GM18951 (cell line): ENCODE results near the gene PREX1.
"Not testable (repeated sequence)": the region's sequence is repeated elsewhere in the genome, so short reads cannot be mapped to it uniquely, and the experiment has no call there.

Source experiments
- POLR2A ChIP-seq: IDR thresholded peaks from 4 replicates; pipeline ENCODE4 v1.6.1; 2011; ENCODE audit warnings: mild to moderate bottlenecking; ENCODE audit not compliant: insufficient read length, insufficient read depth; ENCODE audit errors: extremely low read depth
- in situ Hi-C: fragments of 300-500 bp; cut with MboI; formaldehyde crosslinking; loops from one replicate; pipeline ENCODE4 v1.12.0; 2022; ENCODE audit warnings: low sequenced_read_pairs, mixed read lengths, inconsistent platforms; ENCODE audit not compliant: unreplicated experiment

Gene PREX1

DNA sequence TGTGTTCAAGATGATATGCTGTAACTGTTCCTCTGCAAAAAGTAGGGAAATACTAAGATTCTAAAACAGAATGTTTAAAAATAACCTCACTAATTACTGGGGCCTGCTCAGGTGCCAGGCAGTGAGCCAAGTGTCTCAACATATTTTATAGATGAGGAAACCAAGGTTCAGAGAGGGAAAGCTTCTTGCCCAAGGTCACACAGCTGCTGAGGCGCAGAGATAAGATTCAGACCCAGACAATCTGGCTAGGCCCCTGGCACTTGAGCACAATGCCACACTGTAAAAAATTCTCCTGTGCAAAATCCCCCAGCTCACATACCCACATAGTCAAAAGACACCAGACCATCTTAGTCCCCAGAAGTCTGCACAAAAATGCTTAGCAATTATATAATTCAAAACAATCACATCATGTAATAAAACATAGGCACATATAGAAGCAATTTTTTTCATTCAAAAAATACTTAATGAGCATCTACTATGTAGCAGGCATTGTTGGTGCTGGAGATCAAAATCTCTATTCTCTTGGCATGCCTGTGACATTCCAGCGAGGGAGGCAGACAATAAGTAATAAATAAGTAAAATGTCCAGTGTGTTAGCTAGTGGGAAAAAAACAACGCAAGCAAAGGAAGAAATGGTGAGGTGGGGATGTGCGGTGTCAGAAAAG is 10.3 kb downstream of the PREX1 start:
- in situ Hi-C loops = no loop called here
- no peak for TF ChIP-seq POLR2A

GRCh38 chr20:48816282-48817205 is 11.3 kb downstream of the PREX1 start:
- TF ChIP-seq POLR2A = no peak
- in situ Hi-C loops = no loop called here

GRCh38 chr20:48815537-48815936 is 12.3 kb downstream of the PREX1 start:
- TF ChIP-seq POLR2A = no peak
- in situ Hi-C loops = no loop called here

DNA sequence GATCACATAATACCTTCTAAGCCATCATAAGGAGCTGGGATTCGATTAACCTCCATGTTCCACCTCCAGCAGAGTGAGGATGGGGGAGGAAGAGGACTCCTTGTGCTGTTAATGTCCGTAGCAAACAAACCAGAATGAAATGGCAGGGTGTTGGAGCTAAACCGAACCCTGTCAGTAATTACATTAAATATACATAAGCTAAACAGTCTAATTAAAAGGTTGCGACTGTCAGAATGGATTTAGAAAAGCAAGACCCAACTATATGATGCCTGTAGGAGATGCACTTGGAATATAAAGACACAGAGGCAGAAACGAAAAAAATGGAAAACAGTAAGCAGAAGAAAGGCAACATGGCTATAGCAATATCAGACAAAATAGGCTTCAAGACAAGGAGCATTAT is 13.2 kb downstream of the PREX1 start:
- TF ChIP-seq POLR2A = no peak
- in situ Hi-C loops = no loop called here

DNA sequence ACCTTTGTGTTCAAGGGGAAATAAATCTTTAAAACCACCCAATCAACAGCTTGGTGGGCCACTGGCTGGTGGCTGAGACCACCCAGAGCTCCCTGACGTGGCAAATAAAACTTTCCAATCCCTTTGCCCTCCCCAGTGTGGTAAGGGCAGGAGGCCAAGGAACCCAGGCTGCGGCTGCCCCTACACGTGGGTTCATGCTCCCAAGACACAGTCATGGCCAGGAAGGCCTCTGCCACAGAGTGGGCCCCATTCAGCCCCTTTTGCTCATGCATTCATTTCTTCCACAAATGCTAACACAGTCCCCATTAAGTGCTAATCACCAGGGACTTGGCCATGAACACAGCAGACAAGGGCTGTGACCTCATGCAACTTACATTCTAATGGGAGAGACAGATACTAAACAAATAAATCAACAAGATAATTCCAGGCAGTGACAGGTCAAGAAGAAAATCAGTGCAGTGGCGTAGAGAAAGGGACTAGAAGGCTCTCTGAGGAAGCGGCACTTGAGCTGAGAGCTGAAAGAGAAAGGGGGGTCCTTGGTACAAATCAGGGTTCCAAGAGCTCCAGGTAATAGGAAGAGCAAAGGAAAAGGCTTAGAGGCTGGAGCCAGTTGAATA is 13.8 kb downstream of the PREX1 start:
- TF ChIP-seq POLR2A = no peak
- in situ Hi-C loops = no loop called here

- no peak for TF ChIP-seq POLR2A
Observed at GRCh38 chr20:48813446-48813747, 14.4 kb downstream of the PREX1 start.

GRCh38 chr20:48812600-48813445 is 15.0 kb downstream of the PREX1 start:
- TF ChIP-seq POLR2A = no peak

More at GRCh38 chr20:48813446-48813747, 14.4 kb downstream of the PREX1 start:
- in situ Hi-C loops = no loop called here

DNA sequence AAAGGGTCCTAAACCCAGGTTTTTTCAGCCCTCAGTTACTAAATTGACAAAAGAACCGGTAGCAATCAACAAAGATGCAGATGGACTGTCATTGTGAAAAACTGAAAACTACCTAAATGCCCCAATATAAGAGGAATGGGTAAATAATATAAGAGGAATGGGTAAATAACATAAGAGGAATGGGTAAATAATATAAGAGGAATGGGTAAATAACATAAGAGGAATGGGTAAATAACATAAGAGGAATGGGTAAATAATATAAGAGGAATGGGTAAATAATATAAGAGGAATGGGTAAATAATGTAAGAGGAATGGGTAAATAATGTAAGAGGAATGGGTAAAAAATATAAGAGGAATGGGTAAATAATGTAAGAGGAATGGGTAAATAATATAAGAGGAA is 15.7 kb downstream of the PREX1 start:
- in situ Hi-C loops = not testable (repeated sequence)

More at GRCh38 chr20:48812600-48813445, 15.0 kb downstream of the PREX1 start:
- in situ Hi-C loops = no loop called here

- in situ Hi-C loops = no loop called here
- no peak for TF ChIP-seq POLR2A
Observed at GRCh38 chr20:48809673-48810072, 18.1 kb downstream of the PREX1 start.

DNA sequence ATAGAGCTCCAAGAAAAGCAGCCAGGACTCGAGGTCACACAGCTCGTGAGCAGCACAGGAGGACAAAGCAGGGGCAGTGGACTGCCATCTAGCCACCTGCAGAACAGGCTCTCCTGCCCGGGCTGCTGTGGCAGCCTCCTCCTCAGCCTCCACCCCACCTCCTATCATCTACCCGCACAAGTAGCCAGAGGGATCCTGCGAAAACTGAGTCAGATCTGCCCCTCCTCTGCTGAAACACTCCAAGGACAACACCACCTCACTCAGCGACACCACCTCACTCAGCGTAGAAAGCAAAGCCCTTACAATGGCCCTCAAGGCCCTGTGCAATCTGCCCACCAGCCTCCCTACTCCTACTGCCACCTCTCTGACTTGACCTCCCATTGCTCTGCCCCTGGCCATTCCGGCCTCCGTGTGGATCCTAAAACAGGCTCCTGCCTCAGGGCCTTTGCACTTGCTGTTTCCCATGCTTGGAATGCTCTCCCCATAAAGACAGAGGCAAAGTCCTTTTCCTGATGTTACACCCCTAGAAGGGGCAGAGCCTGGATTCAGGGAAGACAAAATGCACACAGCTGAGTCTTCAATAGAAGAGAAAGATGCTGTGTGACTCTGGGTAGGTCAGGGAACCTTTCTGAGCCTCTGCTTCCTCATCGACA is 19.3 kb downstream of the PREX1 start:
- TF ChIP-seq POLR2A = no peak
- in situ Hi-C loops = no loop called here

DNA sequence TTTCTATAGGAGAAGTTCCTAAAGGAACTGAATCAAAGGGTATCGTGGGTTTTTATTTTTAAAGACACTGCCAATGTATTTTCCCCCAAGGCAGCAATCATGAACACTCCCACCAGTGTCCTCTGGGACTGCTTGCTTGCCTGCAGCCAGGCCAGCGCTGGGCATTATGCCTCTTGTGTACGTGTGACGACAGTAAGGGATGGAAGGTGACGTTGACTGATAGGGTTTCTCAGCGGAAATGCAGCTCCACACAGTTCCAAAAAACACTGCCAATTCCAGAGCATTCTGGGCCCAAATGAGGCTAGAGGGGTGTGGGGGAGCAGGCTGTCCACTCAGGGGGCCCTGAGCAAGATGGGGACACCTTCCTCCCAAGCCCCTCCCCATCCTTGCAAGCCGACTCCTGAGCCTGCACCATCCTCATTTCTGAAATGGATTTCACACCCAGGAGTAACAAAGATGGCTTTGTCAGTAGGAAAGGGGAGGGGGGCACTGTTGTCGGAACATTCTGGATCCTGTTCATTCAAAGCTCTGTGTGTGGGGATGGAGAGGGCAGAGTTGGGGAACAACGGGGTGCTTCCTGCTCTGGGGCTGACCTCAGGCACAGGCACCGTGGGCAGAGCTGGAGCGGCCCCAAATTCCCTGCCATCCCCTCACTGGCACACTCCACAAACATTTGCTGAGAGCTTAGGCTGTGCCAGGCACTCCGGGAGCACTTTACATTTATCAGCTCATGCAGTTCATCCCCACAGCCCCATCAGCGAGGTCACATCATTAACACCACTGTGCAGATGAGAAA is 20.0 kb downstream of the PREX1 start:
- in situ Hi-C loops = no loop called here
- TF ChIP-seq POLR2A = no peak

GRCh38 chr20:48807051-48807450 is 20.7 kb downstream of the PREX1 start:
- in situ Hi-C loops = no loop called here
- no peak for TF ChIP-seq POLR2A

GRCh38 chr20:48805716-48806115 is 22.1 kb downstream of the PREX1 start:
- in situ Hi-C loops = no loop called here
- no peak for TF ChIP-seq POLR2A
